GM12873 (cell line): ENCODE measurements around the gene THADA.
A peak's percentile ranks its signal among the peaks of the same experiment; 100 is the strongest.

Experiments used
- TF ChIP-seq, protein P1 (sequence below): IDR thresholded peaks from 2 replicates; pipeline ENCODE4 v1.5.1; 2012; ENCODE audit warnings: low read depth, mild to moderate bottlenecking, moderate library complexity, low read length, control low read depth; ENCODE audit not compliant: insufficient read depth; ENCODE audit errors: missing control alignments

Gene THADA

GRCh38 chr2:43484323-43484930, 111.4 kb downstream of the THADA start:
- TF ChIP-seq, protein P1, sequence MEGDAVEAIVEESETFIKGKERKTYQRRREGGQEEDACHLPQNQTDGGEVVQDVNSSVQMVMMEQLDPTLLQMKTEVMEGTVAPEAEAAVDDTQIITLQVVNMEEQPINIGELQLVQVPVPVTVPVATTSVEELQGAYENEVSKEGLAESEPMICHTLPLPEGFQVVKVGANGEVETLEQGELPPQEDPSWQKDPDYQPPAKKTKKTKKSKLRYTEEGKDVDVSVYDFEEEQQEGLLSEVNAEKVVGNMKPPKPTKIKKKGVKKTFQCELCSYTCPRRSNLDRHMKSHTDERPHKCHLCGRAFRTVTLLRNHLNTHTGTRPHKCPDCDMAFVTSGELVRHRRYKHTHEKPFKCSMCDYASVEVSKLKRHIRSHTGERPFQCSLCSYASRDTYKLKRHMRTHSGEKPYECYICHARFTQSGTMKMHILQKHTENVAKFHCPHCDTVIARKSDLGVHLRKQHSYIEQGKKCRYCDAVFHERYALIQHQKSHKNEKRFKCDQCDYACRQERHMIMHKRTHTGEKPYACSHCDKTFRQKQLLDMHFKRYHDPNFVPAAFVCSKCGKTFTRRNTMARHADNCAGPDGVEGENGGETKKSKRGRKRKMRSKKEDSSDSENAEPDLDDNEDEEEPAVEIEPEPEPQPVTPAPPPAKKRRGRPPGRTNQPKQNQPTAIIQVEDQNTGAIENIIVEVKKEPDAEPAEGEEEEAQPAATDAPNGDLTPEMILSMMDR, result peak; percentile 48

DNA sequence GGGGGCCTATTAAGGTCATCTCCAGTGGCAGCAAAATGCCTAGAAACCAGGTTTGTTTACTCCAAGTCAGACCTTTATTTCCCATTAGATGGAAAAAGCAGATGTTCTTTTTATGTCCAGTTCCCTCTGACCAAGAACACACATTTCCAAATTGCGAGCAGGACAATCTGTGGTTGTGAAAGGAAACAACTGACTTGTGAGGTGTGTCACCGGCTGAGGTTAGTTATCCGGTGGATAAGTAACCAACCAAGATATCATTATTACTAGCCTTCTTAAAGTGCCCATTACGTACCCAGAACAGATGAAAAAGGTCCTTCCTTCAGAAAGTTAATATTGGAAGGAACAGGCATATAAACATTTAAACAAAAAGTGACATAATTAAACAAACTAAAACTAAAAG, 112.9 kb downstream of the THADA start:
- TF ChIP-seq, protein P1, result no peak

GRCh38 chr2:43481927-43482542, 113.8 kb downstream of the THADA start:
- TF ChIP-seq, protein P1, result no peak

GRCh38 chr2:43480874-43481273, 115.0 kb downstream of the THADA start:
- TF ChIP-seq, protein P1, result no peak

DNA sequence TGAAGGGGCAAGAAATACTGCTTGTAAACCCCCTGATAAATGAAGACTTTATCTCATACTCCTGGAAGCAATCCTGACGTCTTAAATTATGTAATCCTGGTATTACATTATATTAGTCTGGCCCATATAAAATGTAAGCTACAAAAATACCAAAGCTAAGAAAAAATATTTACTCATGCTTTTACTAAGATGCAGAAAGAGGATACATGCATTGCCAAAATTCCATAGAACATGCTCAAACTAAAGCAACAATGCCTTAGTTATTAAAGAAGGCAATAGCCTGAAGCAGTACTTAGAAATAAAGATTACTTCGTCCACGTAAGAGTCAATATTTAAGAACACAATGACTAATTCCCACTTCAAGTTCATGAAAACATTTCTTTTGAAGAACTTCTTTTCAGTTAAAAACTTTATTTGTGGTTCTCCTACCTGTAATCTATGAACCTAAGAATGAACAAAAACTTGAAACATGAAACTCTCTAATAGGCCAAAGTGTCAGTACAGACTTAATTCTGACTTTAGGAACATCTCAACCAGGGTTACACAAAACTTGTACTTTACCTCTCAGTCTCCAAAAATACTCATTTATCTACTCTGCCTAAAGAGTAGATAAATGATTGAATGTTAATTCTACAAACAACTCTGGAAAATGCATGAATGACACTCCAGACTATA, 117.3 kb downstream of the THADA start:
- TF ChIP-seq, protein P1, result no peak

- TF ChIP-seq, protein P1, result no peak
These were observed 119.9 kb downstream of the THADA start for GRCh38 chr2:43475922-43476321.

DNA sequence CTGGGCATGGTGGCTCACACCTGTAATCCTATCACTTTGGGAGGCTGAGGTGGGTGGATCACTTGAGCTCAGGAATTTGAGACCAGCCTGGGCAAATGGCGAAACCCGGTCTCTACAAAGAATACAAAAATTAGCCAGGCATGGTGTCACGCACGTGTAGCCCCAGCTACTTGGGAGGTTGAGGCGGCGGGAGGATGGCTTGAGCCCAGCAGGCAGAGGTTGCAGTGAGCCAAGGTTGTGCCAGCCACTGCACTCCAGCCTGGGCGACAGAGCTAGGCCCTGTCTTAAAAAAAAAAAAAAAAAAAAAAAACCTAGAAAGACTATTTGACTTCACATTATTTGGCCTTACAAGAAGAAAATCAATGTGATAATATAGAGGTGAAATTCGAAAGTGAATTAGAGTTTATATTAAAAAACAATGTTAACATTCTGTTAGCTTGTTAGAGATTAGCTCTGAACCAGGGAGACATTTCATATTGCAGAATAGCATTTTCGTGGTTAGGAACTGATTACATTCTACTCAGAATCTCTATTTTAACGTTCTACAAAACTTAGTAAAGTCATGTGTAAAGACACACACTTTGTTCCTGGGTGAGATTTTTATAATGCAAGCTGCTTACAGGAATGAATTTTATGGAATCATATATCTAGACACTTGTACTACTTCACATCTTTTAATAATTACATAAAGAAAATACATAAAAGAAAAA, 120.5 kb downstream of the THADA start:
- TF ChIP-seq, protein P1, result no peak
